ENCODE measurements around the gene CYB5D1. TPM values are rescaled to one million over a fixed set of nuclear protein-coding genes. Genes with fewer than 3 reads are reported as not detected.
A peak's percentile ranks its signal among the peaks of the same experiment; 100 is the strongest.

The CYB5D1 gene
- total RNA-seq, 1 donor, result 11.2 TPM

GRCh38 chr17:7838090-7839075 is 19.4 kb upstream of the CYB5D1 start:
- no peak for TF ChIP-seq CTCF (IDR thresholded peaks at IDR 0.05; ENCODE audit: insufficient read depth, low read depth, low read length)
- H3K4me3 ChIP-seq (ENCODE audit: low read depth, low read length), result peak overlapping the region; percentile 80
- peak; percentile 96 for DNase-seq (ENCODE audit: low read depth)

- H3K4me3 ChIP-seq (ENCODE audit: low read depth, low read length), result peak overlapping the region; percentile 80
Observed at GRCh38 chr17:7839190-7839875, 18.5 kb upstream of the CYB5D1 start.

GRCh38 chr17:7839876-7840261 is 17.9 kb upstream of the CYB5D1 start:
- peak; percentile 23 for DNase-seq (ENCODE audit: low read depth)
- no peak overlapping the region for H3K4me3 ChIP-seq (ENCODE audit: low read depth, low read length)
- TF ChIP-seq CTCF (IDR thresholded peaks at IDR 0.05; ENCODE audit: insufficient read depth, low read depth, low read length), result no peak

More at GRCh38 chr17:7839190-7839875, 18.5 kb upstream of the CYB5D1 start:
- TF ChIP-seq CTCF (IDR thresholded peaks at IDR 0.05; ENCODE audit: insufficient read depth, low read depth, low read length), result no peak
- peak; percentile 20 for DNase-seq (ENCODE audit: low read depth)

GRCh38 chr17:7840441-7840840 is 17.4 kb upstream of the CYB5D1 start:
- no peak for TF ChIP-seq CTCF (IDR thresholded peaks at IDR 0.05; ENCODE audit: insufficient read depth, low read depth, low read length)
- H3K4me3 ChIP-seq (ENCODE audit: low read depth, low read length), result no peak overlapping the region
- DNase-seq (ENCODE audit: low read depth), result no peak

- no peak for TF ChIP-seq CTCF (IDR thresholded peaks at IDR 0.05; ENCODE audit: insufficient read depth, low read depth, low read length)
- H3K4me3 ChIP-seq (ENCODE audit: low read depth, low read length), result peak overlapping the region; percentile 79
- no peak for DNase-seq (ENCODE audit: low read depth)
Observed at GRCh38 chr17:7840875-7841274, 16.9 kb upstream of the CYB5D1 start.

GRCh38 chr17:7841396-7841914 is 16.3 kb upstream of the CYB5D1 start:
- DNase-seq (ENCODE audit: low read depth), result peak; percentile 90
- peak overlapping the region; percentile 79 for H3K4me3 ChIP-seq (ENCODE audit: low read depth, low read length)
- no peak for TF ChIP-seq CTCF (IDR thresholded peaks at IDR 0.05; ENCODE audit: insufficient read depth, low read depth, low read length)
